GM19035 (cell line): ENCODE measurements around the gene SIGLEC10.
"Not testable (repeated sequence)": the region's sequence is repeated elsewhere in the genome, so short reads cannot be mapped to it uniquely, and the experiment has no call there.

Experiments used
- ATAC-seq: cut with Tn5 transposase; IDR thresholded peaks from one replicate; pipeline ENCODE4 v1.9.1; 2021; ENCODE audit not compliant: unreplicated experiment

SIGLEC10 gene

GRCh38 chr19:51397453-51397852 lies 20.0 kb downstream of the SIGLEC10 start:
- not testable (repeated sequence) for ATAC-seq

GRCh38 chr19:51396175-51396574 lies 21.3 kb downstream of the SIGLEC10 start:
- ATAC-seq = no peak

GRCh38 chr19:51394050-51394836 lies 23.2 kb downstream of the SIGLEC10 start:
- peak; percentile 84 for ATAC-seq

GRCh38 chr19:51392701-51393100 lies 24.7 kb downstream of the SIGLEC10 start:
- no peak for ATAC-seq

DNA sequence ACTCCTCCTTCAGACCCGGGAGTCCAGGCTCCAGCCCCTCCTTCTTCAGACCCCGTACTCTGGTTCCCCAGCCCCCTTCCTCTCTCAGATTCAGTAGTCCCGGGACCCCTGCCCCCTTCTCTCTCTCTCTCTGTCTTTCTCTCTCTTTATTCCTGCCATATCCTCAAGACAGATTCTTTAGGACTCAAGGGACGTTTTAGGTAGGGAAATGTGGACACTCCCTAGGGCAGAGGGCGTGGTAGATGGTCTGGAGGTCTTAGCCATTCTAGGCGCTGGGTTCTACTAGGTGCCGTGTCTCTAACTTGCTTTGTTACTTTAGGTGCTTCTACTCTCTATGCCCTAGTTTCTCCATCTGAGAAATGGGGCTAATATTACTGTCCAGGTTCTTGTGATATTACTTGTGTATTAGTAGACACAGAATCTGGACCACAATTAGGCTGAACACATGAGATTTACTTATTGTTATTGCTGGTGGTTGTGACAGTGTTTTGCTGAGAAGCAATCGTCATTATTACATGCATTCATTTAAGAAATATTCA lies 26.3 kb downstream of the SIGLEC10 start:
- ATAC-seq = no peak

DNA sequence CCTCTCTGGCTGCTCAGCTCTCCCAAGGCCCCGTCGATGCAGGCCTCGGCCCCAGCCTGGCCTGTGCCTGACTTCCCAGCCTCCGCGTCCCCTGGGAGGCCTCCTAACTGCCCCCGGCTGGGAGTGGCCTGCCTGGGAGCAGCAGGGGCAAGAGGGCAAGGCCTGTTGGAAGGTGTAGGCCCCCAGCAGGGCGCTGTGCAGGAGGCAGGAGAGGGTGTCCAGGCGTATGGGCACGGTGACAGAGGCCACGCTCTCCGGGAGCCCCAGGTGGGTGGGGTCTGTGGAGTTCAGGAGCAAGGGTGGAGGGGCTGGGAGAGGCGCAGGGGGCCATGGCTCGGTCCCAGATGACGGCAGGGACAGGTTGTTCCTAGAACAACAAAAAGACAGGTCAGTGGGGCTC lies 28.3 kb downstream of the SIGLEC10 start:
- no peak for ATAC-seq

GRCh38 chr19:51387924-51388389 lies 29.5 kb downstream of the SIGLEC10 start, which contains the start of gene LIM2:
TSS of gene LIM2 (minus strand) at chr19:51387974. CDS start at chr19:51387443, 531 bp downstream.
- no peak for ATAC-seq

GRCh38 chr19:51386882-51387520 lies 30.4 kb downstream of the SIGLEC10 start:
- no peak for ATAC-seq

GRCh38 chr19:51382004-51382403 lies 35.4 kb downstream of the SIGLEC10 start:
- ATAC-seq = no peak

DNA sequence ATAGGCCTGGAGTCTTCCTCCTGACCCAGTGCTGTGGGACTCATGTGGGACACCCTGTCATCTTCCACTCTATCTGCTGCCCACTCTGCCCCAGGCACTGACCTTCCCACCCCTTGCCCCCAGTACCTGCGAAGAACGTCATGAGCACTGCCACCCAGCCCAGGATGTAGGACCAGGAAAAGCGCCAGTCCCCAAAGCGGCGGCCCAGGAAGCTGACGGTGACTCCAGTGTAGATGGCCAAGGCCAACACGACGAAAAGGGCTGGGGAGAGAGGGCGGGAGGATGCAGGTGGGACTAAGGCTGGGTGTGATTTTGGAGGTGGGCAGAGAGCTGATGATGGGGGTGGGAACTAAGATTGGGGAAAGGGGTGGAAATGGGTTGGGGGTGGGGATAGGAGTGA lies 37.1 kb downstream of the SIGLEC10 start:
- ATAC-seq = no peak

DNA sequence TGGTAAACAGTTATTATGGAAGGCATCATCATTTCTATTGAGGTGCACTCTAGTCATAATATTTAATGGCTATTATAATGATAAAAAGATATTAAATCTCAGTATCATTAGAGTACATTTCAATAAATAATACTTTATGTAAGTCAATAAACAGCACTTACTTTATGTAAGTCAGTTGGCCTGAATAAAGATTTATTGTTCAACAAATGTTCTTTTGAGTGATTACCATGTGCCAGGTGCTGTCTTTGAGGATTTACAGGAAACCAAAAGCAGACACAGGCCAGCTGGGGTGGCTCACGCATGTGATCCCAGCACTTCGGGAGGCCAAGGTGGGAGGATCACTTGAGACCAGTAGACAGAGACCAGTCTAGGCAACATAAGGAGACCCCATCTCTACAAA lies 40.0 kb downstream of the SIGLEC10 start:
- ATAC-seq = no peak

GRCh38 chr19:51375504-51376221 lies 41.8 kb downstream of the SIGLEC10 start:
- no peak for ATAC-seq

DNA sequence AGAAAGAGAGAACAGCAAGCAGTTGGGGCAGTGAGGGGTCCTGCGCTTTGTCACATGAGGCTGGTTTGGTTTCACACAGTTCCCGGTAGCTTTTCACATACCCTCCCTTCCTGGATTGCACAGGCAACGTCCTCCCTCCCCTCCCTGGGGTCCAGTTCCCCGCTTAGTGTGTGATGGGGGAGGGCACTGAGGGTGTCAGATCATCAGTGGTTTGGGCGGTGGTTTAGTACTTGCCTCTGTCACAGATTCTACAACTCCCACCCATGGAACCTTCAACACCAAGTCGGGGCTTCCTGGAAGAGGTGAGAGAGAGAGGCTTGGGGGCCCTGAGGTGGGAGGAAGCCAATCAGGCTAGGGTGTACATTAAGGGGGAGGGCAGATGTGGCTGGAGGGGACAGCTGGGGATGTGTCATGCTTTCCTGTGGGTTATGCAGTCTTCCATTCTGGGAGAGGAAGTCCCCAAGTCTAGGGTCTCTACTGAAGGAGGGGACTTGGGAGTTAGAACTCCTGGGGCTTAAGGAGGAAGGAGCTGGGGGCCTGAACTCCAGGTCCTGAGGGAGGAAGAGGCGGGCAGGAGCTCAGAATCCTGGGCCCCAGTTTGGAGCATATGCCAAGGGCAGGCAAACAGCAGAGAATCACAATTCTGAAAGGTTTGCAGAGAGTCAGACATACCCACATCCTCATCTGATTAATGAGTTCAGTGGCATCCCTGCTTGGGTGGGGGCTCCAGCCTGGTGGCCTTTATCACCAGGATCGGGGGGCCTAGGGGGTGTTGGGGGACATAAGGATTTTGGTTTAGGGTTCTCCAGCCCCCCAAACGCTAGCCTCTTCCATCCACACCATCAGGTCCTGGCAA lies 44.6 kb downstream of the SIGLEC10 start, which contains the start of gene NKG7:
Gene NKG7 (minus strand): TSS at position 6 of the 856 bp plus-strand sequence. CDS start 119 bp downstream, outside the sequence.
- ATAC-seq = no peak

- no peak for ATAC-seq
Observed at GRCh38 chr19:51372021-51372648, 45.3 kb downstream of the SIGLEC10 start.

GRCh38 chr19:51371186-51371690 lies 46.2 kb downstream of the SIGLEC10 start:
- no peak for ATAC-seq

DNA sequence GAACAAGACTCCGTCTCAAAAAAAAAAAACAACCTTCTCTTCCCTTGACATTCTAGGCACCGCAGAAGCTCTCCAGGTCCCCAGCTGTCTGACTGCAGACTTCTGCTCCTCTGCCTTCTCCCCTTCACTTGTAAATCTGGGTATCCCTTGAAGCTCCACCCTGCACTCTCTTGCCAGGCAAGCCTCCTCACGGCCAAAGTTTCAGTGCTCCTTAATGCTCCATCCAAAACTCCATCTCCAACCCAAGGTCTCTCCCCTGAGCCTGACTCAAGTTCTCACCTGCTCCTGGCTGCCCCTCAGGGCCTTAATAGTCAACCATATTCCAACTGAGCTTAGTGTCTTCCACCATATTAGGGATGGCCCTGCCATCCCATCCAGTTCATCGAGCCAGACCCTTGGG lies 47.2 kb downstream of the SIGLEC10 start:
- no peak for ATAC-seq

- ATAC-seq = peak; percentile 0
Observed at GRCh38 chr19:51368366-51369282, 48.8 kb downstream of the SIGLEC10 start, which contains the start of gene CLDND2. TSS of gene CLDND2 (minus strand) at chr19:51369003. CDS start at chr19:51368577, 426 bp downstream.

- peak; percentile 74 for ATAC-seq
Observed at GRCh38 chr19:51367565-51368365, 49.7 kb downstream of the SIGLEC10 start.
